ENCODE measurements around the gene AMD1.

AMD1 gene

DNA sequence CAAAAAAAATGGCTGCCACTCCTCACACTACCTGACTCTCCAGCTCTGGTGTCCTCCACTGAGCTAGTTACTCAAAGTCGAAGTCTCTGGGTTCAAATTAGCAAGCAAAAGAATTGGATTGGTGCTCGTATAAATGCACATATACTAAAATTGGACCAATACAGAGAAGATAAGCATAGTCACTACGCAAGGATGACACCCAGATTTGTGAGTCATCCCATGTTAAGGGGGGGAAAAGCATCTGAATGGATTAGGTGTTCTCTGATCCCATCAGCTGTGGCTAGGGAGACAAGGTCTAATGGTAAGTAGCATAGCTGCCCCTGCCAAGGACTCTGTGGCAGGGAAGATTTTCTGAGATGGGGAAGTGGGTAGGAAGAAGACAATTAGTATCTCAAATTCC, 18.3 kb upstream of the AMD1 start:
- Histone ChIP-seq H3K36me3 (ENCODE audit: control insufficient read depth, insufficient read depth, low read length) (no peaks in the 10 kb centered on the region), H3K9ac (ENCODE audit: low read length) (no peak overlapping the region), H3K4me1 (ENCODE audit: control insufficient read depth, insufficient read depth, low read length) (no peaks in the 10 kb centered on the region), H3K27me3 (ENCODE audit: control insufficient read depth, insufficient read depth, low read length) (no peaks in the 10 kb centered on the region), H3K4me3 (ENCODE audit: low read depth, low read length) (no peak overlapping the region), H3K9me3 (ENCODE audit: control insufficient read depth, insufficient read depth, low read depth, low read length) (no peaks in the 10 kb centered on the region), H3K27ac (ENCODE audit: low read depth, low read length) (no peak overlapping the region)

GRCh38 chr6:110858016-110858415, 16.6 kb upstream of the AMD1 start:
- no peaks in the 10 kb centered on the region for H3K27me3 ChIP-seq (ENCODE audit: control insufficient read depth, insufficient read depth, low read length)
- no peak overlapping the region for H3K9ac ChIP-seq (ENCODE audit: low read length)
- no peak overlapping the region for H3K27ac ChIP-seq (ENCODE audit: low read depth, low read length)
- H3K4me3 ChIP-seq (ENCODE audit: low read depth, low read length), result no peak overlapping the region
- H3K36me3 ChIP-seq (ENCODE audit: control insufficient read depth, insufficient read depth, low read length), result no peaks in the 10 kb centered on the region
- no peaks in the 10 kb centered on the region for H3K4me1 ChIP-seq (ENCODE audit: control insufficient read depth, insufficient read depth, low read length)
- H3K9me3 ChIP-seq (ENCODE audit: control insufficient read depth, insufficient read depth, low read depth, low read length), result no peaks in the 10 kb centered on the region

DNA sequence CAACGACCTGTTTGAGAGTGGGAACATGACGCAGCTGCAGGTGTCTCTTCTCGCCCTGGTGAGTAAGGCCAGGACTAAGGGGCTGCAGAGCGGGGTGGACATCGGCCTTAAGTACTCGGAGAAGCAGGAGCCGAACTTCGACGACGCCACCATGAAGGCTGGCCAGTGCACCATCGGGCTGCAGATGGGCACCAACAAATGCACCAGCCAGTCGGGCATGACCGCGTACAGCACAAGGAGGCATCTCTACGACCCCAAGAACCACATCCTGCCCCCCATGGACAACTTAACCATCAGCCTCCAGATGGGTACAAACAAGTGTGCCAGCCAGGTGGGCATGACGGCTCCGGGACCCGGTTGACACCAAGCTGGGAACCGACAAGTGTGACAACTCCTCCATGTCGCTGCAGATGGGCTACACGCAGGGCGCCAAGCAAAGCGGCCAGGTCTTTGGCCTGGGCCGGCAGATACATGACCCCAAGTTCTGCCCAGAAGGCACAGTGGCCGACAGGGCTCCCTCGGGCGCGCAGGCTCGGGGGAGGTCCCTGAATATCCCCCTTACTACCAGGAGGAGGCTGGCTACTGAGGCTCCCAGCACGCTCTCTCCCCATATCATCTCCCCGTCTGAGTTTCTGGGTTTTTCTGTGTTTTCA, 15.9 kb upstream of the AMD1 start:
- no peaks in the 10 kb centered on the region for H3K36me3 ChIP-seq (ENCODE audit: control insufficient read depth, insufficient read depth, low read length)
- no peak overlapping the region for H3K9ac ChIP-seq (ENCODE audit: low read length)
- no peaks in the 10 kb centered on the region for H3K27me3 ChIP-seq (ENCODE audit: control insufficient read depth, insufficient read depth, low read length)
- H3K9me3 ChIP-seq (ENCODE audit: control insufficient read depth, insufficient read depth, low read depth, low read length), result no peaks in the 10 kb centered on the region
- no peak overlapping the region for H3K27ac ChIP-seq (ENCODE audit: low read depth, low read length)
- H3K4me3 ChIP-seq (ENCODE audit: low read depth, low read length), result no peak overlapping the region
- no peaks in the 10 kb centered on the region for H3K4me1 ChIP-seq (ENCODE audit: control insufficient read depth, insufficient read depth, low read length)

DNA sequence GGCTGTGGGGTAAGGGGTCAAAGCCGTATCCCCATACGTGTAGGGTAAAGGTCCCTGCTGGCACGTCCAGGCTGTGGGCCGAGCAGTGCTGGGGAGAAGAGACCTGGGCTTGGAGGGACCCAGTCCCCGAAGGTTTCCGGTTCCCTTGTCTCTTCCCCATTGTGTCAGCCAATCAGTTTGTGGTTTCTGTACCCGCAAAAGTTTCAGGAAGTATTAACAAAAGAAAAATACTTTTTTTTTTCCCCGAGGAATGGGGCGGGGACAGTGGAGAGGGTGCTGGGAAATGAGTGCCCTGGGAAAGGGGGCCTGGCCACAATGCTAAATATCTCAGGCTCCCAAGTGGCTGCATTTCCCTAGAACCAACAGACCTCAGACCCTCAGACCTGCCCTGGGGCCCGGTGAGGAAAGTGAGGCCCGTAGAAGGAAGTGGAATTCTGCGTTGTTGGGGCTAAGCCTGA, 15.2 kb upstream of the AMD1 start:
- Histone ChIP-seq H3K36me3 (ENCODE audit: control insufficient read depth, insufficient read depth, low read length) (no peaks in the 10 kb centered on the region), H3K9ac (ENCODE audit: low read length) (no peak overlapping the region), H3K27me3 (ENCODE audit: control insufficient read depth, insufficient read depth, low read length) (no peaks in the 10 kb centered on the region), H3K9me3 (ENCODE audit: control insufficient read depth, insufficient read depth, low read depth, low read length) (no peaks in the 10 kb centered on the region), H3K27ac (ENCODE audit: low read depth, low read length) (no peak overlapping the region), H3K4me3 (ENCODE audit: low read depth, low read length) (no peak overlapping the region), H3K4me1 (ENCODE audit: control insufficient read depth, insufficient read depth, low read length) (no peaks in the 10 kb centered on the region)

DNA sequence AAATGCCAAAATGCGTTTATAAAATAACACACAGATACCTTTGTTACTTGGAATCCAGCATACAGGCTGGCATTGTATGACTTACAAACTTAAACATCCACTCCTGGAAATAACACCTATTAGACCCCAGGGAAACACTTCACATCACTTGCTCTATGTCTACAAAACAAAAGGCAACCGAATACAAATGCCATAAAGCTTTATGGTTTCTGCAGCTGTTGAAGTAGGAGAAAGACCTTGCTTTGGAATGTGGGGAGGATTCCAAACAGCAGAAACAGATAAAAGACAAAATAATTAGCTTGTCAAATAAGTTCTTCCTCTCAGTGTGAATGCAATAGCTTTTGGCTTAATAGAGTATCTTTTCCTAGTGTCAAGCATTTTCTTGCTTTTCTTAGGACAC, 9.8 kb upstream of the AMD1 start:
- Histone ChIP-seq H3K36me3 (ENCODE audit: control insufficient read depth, insufficient read depth, low read length) (no peaks in the 10 kb centered on the region), H3K4me3 (ENCODE audit: low read depth, low read length) (no peak overlapping the region)

DNA sequence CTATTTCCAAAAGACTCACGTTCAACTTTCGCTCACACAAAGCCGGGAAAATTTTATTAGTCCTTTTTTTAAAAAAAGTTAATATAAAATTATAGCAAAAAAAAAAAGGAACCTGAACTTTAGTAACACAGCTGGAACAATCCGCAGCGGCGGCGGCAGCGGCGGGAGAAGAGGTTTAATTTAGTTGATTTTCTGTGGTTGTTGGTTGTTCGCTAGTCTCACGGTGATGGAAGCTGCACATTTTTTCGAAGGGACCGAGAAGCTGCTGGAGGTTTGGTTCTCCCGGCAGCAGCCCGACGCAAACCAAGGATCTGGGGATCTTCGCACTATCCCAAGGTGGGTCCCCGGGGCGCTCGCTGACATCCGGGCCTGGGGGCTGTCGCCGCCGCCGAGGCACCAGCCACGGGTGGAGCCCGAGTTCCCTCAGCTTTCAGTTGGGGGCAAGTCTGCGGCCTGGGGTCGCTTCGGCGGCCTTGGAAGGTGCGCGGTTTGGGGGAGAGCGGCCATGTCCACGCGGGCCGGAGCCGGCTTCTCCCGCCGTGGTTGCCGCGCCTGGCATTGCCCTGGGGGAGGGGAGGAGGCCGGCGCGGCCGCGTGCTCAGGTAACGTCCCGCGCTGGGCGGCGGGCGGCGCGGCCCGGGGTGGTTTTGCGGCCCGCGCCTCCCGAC, 429 bp downstream of the AMD1 start:
- Histone ChIP-seq H3K4me3 (ENCODE audit: low read depth, low read length) (peak overlapping the region; percentile 80), H3K27ac (ENCODE audit: low read depth, low read length) (peak overlapping the region; percentile 94), H3K9me3 (ENCODE audit: control insufficient read depth, insufficient read depth, low read depth, low read length) (no peaks in the 10 kb centered on the region), H3K4me1 (ENCODE audit: control insufficient read depth, insufficient read depth, low read length) (peaks cover 13% of the 10 kb centered on the region; the same call in 1 of the 2 replicates), H3K36me3 (ENCODE audit: control insufficient read depth, insufficient read depth, low read length) (0 out of 2 replicates have a peak, but pooled peaks cover 2% of the 10 kb centered on the region), H3K27me3 (ENCODE audit: control insufficient read depth, insufficient read depth, low read length) (no peaks in the 10 kb centered on the region), H3K9ac (ENCODE audit: low read length) (peak overlapping the region; percentile 97)

More for the DNA sequence above, 9.8 kb upstream of the AMD1 start:
- no peak overlapping the region for H3K27ac ChIP-seq (ENCODE audit: low read depth, low read length)
- H3K9ac ChIP-seq (ENCODE audit: low read length), result no peak overlapping the region
- no peaks in the 10 kb centered on the region for H3K9me3 ChIP-seq (ENCODE audit: control insufficient read depth, insufficient read depth, low read depth, low read length)
- H3K27me3 ChIP-seq (ENCODE audit: control insufficient read depth, insufficient read depth, low read length), result no peaks in the 10 kb centered on the region
- H3K4me1 ChIP-seq (ENCODE audit: control insufficient read depth, insufficient read depth, low read length), result peaks cover 13% of the 10 kb centered on the region

- Histone ChIP-seq H3K9me3 (ENCODE audit: control insufficient read depth, insufficient read depth, low read depth, low read length) (no peaks in the 10 kb centered on the region), H3K27ac (ENCODE audit: low read depth, low read length) (peak overlapping the region; percentile 94), H3K36me3 (ENCODE audit: control insufficient read depth, insufficient read depth, low read length) (0 out of 2 replicates have a peak, but pooled peaks cover 2% of the 10 kb centered on the region), H3K27me3 (ENCODE audit: control insufficient read depth, insufficient read depth, low read length) (no peaks in the 10 kb centered on the region), H3K9ac (ENCODE audit: low read length) (peak overlapping the region; percentile 97), H3K4me1 (ENCODE audit: control insufficient read depth, insufficient read depth, low read length) (peaks cover 17% of the 10 kb centered on the region; the same call in 1 of the 2 replicates), H3K4me3 (ENCODE audit: low read depth, low read length) (peak overlapping the region; percentile 80)
Measured at GRCh38 chr6:110875548-110876169, 1.1 kb downstream of the AMD1 start.

GRCh38 chr6:110876170-110876773, 1.7 kb downstream of the AMD1 start:
- Histone ChIP-seq H3K9ac (ENCODE audit: low read length) (peak overlapping the region; percentile 97), H3K27ac (ENCODE audit: low read depth, low read length) (peak overlapping the region; percentile 94; the same call in 1 of the 2 replicates), H3K4me3 (ENCODE audit: low read depth, low read length) (peak overlapping the region; percentile 80), H3K27me3 (ENCODE audit: control insufficient read depth, insufficient read depth, low read length) (no peaks in the 10 kb centered on the region), H3K4me1 (ENCODE audit: control insufficient read depth, insufficient read depth, low read length) (peaks cover 18% of the 10 kb centered on the region), H3K9me3 (ENCODE audit: control insufficient read depth, insufficient read depth, low read depth, low read length) (no peaks in the 10 kb centered on the region), H3K36me3 (ENCODE audit: control insufficient read depth, insufficient read depth, low read length) (0 out of 2 replicates have a peak, but pooled peaks cover 2% of the 10 kb centered on the region)

DNA sequence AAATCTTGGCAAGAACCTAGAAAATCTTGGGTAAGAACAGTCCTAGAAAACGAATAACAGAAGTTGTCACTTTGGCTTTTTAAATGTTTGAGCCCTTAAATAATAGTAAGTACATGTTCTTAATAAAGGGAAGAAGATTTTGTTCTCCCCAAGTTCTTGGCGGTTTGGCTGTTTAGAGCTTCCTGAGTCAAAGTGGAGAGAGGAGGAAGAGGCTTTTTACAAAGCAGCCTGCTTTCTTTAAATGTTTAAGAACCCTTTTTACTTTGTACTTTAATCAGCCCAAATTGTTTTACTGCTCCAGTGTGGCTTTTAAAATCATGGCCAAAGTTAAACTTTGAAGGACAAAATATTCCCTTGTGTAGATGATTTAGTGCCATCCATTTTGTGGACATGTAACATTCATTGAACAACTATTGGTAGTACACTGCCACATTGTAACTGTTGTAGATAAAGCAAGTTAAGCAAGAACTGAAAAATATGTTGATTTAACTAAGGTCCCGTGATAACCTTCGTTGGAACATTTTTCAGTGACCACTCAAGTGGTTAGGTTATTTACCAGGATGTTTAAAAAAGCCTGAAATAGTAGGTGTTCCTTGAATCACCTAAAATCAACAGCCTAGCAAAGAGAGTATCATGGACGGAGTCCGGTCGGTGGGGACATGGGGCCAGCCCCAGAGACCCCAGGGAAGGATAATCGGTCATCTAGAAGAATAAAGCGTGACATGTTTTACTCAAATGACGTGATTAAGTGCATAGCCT, 2.4 kb downstream of the AMD1 start:
- H3K9ac ChIP-seq (ENCODE audit: low read length), result peak overlapping the region; percentile 97
- no peaks in the 10 kb centered on the region for H3K27me3 ChIP-seq (ENCODE audit: control insufficient read depth, insufficient read depth, low read length)

DNA sequence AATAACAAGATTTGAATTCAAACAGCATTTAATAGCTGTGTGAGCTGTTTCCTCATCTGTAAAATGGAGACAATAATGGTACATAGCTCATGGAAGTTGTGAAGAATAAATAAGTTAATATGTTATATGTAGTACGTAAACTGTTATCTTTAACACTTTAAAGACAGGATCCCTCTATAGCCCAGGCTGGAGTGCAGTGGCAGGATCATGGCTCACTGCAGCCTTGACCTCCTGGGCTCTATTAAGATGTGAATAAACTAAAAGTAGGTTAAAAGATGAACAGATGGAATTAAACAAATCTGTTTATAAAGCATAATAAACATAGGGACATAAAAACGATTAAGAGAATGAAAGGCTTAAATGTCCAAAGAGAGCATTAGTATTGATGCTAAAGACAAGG, 3.0 kb downstream of the AMD1 start:
- no peaks in the 10 kb centered on the region for H3K9me3 ChIP-seq (ENCODE audit: control insufficient read depth, insufficient read depth, low read depth, low read length)
- peaks cover 21% of the 10 kb centered on the region for H3K4me1 ChIP-seq (ENCODE audit: control insufficient read depth, insufficient read depth, low read length)
- H3K27ac ChIP-seq (ENCODE audit: low read depth, low read length), result no peak overlapping the region
- H3K4me3 ChIP-seq (ENCODE audit: low read depth, low read length), result peak overlapping the region; percentile 80
- H3K9ac ChIP-seq (ENCODE audit: low read length), result peak overlapping the region; percentile 97
- H3K36me3 ChIP-seq (ENCODE audit: control insufficient read depth, insufficient read depth, low read length), result 0 out of 2 replicates have a peak, but pooled peaks cover 2% of the 10 kb centered on the region
- no peaks in the 10 kb centered on the region for H3K27me3 ChIP-seq (ENCODE audit: control insufficient read depth, insufficient read depth, low read length)

More for the DNA sequence above, 2.4 kb downstream of the AMD1 start:
- H3K4me3 ChIP-seq (ENCODE audit: low read depth, low read length), result peak overlapping the region; percentile 80
- H3K27ac ChIP-seq (ENCODE audit: low read depth, low read length), result no peak overlapping the region
- no peaks in the 10 kb centered on the region for H3K9me3 ChIP-seq (ENCODE audit: control insufficient read depth, insufficient read depth, low read depth, low read length)
- 0 out of 2 replicates have a peak, but pooled peaks cover 2% of the 10 kb centered on the region for H3K36me3 ChIP-seq (ENCODE audit: control insufficient read depth, insufficient read depth, low read length)
- peaks cover 19% of the 10 kb centered on the region for H3K4me1 ChIP-seq (ENCODE audit: control insufficient read depth, insufficient read depth, low read length)
